Hematopoietic multipotent progenitor cell treated with erythropoietin and hydrocortisone succinate and interleukin-3 and kit ligand, for 6 days (in vitro differentiated cells): Measurements from ENCODE around the gene MTSS2.

Experiments
- DNase-seq: peaks from one replicate; pipeline ENCODE4 v3.0.0-alpha.2; 2015

The MTSS2 gene

DNA sequence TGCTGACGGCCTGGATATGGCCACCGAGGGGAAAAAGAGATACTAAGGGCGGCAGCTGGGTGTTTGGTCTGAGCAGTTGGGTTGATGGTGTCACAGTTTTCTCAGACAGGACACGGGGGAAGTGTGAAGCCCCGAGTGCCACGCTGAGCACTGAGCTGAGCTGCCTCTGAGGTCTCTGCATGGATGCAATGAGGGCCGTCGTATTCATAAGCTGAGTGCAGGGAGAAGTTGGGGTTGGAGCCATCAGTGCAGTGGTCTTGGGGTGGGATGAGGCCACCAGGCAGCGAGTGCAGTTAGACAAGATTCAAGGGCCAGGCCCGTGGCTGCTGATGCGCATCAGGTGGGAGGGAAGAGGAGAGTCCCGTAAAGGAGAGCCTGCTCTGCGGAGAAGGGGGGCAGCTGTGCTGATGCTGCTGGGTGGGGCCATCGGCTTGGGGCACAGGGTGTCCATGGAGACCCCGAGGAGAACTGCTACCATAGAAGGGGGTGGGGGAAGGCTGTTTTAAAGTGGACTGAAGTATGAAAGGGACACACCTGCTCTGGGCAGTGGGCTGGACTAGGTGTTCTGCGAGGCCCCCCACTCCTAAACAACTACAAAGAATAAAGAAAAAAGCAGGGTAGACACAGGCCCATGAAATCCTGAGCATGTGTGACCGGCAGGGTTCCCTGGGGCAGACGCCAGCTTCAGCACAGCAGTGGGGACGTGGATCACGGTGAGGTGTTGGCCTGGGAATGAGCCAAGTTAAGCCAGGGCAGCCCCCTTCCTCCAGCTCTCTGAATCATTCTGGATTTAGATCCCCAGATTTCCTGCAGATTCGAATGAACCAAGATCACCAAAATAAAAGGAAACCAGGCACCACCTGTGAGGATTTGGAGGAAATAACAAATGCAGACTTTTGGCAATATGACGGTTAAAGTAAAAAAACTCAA lies 19.8 kb downstream of the MTSS2 start:
- no peak for DNase-seq

DNA sequence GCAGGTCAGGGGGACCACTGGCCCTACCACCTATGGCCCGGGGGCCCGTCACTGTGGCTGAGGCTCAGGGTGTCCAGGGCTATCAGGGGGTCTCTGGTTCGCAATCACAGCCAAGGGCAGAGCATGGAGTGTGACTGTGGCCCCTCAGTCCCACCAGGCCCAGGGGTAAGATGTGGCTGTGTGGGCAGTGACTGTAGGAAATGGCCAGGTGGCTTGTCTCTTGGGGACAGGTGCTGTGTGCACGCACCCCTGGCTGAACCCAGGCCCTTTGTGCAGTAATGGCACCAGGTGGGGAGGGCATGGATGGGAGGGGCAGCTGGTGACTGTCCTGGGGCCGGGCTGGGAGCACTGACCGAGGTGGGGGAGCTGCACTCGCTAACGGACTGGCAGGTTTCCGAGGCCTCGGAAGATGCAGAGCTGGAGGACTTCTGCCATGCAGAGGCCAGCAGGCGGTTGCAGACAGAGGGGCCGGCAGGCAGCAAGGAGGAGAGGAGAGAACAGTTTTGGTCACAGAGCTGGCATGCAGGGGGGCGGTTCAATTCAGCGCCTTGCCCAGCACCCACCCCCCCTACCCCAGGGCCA lies 20.6 kb downstream of the MTSS2 start:
- DNase-seq, result no peak

DNA sequence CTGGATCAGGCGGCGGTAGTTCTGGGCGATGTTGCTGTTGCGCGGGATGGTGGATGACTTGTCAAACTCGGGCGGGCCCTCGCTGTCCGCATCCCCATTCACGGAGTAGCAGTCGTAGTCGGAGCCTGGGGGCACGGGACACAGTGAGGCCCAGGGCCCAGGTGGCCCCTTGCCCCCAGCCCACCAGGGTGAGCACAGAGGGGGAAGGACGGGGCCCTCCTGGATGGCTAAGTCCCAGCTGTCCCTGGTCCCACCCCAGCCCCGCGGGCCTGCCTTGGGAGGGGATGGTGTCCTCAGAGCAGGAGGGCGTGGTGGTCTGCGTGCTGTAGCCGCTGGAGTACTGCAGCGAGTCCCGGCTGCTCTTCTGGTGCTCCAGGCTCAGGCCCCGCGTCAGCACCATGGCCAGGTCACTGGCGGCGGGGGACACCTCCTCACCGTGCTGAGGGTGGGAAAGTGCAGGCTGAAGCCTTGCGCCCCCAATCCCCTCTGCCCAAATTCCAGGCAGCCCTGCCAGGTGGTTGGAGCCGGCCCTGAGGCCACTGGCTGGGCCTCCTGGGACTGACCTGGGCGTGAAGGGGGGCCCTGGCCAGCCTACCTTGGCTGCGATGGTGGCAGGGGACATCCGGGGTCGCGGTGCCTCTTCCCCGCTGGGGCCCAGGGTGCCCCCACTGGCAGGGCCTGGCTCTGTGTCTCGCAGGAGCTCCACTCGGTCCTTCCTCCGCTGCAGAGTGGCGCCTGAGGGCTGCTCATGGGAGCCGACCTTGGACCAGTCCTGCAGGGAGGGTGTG lies 21.3 kb downstream of the MTSS2 start:
- no peak for DNase-seq

DNA sequence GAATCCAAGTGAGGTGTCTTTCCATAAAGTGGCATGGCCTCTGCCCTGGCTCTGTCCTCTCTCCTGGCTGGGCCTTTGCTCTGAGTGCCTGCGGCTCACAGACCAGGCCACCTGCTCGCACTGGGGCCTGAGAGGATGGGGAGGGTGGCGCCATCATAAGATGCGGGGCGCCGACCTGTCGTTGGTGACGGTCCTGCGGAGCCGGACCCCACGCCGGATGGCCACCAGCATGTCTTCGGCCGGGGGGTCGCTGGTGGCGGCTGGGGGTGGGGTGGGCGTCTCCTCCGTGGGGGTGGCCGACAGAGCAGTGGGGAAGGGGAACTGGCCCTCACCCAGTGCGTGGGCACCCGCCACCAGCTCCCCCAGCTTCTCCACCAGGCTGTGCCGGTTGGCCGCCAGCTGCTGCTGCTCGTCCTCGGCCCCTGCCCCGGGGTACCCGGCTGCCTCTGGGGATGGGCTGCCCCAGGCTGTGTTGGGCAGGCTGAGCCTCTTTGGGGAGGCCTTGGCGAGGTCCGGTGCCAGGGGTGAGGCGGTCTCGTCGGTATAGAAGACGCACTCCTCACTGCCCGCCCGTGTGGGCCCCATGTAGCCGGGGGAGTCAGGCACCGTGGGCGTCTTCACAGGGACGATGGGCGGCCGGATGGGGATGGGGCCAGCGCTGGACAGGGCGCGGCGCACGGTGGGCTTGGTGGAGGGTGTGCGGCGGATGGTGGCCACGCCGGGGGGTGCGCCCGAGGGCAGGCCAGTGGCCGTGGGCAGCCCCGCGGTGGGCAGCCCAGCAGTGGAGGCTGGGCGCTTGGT lies 22.1 kb downstream of the MTSS2 start:
- DNase-seq, result no peak

DNA sequence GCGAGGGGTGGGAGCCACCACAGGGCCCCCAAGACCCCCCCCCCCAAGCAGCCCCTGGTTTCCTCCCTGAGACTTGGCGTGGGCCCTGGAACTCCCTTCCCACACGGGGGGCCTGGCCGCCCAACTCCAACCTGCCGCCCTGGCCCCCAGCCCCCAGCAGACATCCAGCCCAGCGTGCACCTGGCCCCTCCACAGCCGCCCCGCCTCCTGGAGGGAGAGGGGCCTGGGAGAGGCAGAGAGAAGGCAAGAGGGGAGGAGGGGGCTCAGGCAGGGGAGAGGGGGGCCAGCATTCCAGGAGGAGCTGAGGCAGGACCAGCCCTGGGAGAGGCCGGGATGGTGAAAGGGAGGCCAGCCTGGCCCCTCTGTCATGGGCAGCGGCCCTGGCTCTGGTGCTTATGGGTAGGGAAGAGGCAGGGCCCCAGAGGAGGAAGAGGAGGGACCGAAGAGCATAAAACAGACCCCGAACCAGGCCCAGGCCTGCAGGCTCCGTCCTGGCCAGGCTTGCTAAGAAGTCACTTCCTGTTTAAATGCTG lies 22.8 kb downstream of the MTSS2 start:
- DNase-seq, result no peak

DNA sequence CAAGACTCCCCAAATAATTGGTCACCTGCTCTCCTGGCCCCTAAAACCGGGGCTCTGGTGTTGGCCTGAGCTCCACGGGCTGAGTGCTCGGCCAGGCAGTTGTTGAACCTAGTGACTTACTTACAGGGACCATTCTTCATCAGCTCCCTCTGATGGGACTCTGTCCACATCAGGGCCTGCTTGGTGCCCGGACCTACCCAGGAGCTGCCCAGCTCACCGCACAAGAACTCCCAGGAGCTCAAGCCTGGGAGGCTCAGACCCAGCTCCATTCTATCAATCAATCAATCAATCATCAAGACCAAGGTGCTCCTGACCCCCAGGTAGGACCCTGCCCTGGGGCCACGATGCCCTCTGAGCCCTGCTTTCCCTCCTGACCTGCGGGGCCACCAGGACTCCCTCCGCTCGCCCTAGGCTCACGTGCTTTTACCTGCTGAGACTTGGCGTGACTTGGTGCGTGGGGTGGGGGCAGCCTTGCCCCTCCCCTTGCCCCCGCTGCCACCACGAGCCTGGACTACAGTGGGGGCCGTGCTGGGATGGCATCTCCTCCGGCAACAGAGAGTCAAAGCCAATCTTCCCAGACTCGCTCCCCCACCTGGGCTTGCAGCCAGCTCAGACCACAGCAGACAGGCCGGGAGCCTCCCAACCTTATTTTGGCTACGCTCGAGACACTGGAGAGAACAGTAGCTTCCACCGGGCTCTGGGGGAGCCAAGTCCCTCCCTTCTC lies 23.8 kb downstream of the MTSS2 start:
- no peak for DNase-seq

DNA sequence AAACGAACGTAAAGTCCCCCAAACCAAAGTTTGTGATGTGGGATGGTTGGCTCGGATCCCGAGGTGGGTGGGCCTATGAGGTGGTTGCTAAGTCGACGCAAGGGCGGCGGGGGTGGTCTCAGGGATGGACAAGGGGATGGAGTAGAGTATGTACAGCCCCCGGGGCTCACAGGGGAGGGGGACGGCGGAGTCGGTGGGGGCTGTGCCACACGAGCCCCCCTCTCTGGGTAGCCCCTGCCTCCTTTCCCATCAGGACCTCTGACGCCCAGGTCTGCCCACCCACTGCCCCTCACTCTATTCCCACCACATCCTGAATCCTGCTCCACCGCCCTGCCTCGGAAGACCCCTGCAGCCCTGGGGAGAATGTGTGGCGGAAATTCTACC lies 24.3 kb downstream of the MTSS2 start:
- no peak for DNase-seq

DNA sequence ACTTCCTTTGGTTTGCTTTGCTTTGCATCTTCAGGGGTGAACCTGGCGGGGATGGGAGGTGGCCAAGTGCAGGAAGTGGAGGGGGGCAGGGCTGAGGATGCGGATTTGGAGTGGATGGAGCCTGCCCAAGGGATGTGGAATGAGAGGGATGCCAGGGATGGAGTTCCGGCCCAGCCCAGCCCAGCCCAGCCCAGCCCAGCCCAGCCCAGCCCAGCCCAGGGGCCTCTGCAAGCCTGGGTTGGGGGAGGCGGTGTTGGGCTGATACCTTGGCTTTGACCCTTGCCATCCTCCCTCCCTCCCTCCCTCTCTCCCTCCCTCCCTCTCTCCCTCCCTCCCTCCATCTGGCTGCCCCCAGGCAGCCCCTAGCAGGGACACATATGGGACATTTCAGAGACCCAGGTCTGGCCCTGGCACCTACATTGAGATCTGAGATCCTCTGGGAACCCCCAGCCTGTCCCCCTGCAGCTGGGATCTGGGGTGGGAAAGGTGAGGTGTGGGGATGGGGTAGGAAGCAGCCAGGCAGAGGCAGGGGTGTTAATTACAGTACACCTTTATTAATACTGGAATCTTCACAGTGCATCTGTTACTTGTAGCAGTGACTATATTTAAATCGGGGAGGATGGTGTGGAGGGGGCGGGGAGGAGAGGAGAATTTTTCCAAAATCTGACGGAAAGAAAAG lies 25.0 kb downstream of the MTSS2 start:
- no peak for DNase-seq

DNA sequence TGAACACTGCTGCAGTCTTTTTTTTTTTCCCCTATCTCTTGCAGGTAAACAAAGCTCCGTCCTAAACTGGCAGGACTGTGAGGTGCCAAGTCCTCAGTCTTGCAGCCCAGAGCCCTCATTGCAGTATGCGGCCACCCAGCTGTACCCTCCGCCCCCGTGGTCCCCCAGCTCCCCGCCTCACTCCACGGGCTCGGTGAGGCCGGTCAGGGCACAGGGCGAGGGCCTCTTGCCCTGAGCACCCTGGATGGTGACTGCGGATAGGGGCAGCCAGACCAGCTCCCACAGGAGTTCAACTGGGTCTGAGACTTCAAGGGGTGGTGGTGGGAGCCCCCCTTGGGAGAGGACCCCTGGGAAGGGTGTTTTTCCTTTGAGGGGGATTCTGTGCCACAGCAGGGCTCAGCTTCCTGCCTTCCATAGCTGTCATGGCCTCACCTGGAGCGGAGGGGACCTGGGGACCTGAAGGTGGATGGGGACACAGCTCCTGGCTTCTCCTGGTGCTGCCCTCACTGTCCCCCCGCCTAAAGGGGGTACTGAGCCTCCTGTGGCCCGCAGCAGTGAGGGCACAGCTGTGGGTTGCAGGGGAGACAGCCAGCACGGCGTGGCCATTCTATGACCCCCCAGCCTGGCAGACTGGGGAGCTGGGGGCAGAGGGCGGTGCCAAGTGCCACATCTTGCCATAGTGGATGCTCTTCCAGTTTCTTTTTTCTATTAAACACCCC lies 25.7 kb downstream of the MTSS2 start:
- no peak for DNase-seq

DNA sequence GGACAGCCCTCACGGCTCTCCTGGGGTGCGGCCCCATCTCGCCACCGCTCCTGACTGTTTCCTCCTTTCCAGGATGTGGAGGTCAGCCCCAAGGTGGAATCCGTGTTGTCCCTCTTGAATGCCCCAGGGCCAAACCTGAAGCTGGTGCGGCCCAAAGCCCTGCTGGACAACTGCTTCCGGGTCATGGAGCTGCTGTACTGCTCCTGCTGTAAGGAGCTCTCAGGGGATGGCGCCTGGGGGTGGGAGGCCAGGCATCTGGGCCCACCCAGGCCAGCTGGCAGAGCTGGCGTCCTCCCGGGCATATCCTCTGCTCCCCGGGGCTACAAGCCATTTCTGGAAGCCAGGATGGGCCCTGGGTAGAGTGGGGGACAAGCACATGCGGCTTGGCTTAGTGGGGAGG lies 26.3 kb downstream of the MTSS2 start:
- no peak for DNase-seq

DNA sequence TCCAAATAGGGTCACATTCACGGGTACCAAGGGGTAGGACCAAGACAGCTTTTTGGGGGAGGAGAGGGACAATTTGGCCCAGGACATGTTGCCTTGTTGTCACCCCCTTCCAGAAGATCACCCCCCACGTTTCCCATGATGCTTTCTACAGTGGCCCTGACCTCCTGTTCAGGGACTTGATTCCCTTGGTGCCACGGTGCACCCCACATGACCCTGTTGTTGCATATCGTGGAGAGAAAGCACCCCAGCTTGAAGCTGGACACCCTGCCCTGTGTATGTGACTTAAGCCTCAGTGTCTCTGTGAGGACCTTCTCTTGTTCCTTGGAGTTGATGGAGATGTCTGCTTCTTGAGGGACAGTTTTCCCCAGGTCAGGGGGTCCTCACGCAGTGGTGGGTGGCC lies 26.9 kb downstream of the MTSS2 start:
- no peak for DNase-seq

DNA sequence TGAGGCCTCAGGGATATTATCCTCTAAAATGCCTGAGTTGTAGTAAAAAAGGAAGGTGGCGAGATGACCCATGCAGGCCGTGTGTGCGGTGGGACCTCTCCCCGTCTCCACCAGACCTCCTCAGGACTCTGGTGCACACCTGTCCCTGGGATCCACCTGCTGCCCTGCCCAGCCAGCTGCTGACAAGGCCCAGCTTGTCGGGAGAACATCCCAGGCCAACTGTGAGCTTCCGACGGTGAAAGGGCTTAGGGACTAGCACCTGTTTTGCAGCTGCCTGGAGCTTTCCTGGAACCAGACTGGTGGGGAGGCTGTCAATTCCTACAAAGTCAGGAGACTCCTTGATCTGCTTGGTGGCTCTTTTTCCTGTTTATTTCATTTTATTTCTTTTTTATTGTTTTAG lies 27.9 kb downstream of the MTSS2 start:
- no peak for DNase-seq

DNA sequence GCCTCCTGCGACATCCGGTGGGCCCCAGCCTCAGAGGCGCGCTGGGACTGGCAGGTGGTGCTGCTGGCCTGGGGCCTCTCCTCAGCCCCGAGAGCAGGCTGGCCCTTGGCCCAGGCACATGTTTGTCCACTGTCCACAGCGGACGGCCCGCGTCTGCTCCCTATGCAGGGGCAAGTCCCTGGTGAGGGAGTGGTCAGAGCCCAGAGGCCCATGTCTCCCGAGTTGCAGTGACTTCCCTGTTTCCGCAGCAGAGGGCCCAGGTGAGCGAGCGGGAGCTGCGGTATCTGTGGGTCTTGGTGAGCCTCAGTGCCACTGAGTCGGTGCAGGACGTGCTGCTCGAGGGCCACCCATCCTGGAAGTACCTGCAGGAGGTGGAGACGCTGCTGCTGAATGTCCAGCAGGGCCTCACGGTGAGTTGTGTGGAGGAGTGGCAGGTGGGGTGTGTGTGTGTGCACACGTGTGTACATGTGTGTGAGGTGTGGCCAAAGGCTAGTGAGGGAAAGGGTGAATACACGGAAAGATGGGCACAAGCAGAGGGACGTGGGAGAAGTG lies 29.1 kb downstream of the MTSS2 start:
- no peak for DNase-seq

DNA sequence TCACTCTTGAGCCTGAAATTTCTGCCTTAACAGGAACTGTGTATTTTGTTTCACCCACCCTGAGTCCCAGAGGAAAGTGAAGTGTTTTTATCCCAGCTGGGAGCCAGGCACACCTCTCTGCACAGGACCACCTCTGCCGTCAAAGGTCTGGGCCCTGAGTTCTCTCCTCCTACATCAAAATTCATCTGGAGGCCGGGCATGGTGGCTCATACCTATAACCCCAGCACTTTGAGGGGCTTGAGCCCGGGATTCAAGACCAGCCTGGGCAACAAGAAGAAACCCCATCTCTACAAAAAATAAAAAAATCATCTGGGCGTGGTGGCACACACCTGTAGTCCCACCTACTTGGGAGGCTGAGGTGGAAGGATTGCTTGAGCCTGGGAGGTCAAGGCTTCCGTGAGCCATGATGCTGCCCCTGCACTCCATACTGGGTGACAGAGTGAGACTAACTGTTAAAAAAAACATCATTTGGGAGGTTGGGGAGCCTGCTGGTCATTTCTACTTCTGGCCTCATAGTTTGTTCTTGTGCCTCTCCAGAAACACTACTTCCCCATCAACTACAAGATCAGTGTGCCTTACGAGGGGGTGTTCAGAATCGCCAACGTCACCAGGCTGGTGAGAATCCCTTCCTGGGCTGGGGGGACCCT lies 29.7 kb downstream of the MTSS2 start:
- DNase-seq, result no peak

DNA sequence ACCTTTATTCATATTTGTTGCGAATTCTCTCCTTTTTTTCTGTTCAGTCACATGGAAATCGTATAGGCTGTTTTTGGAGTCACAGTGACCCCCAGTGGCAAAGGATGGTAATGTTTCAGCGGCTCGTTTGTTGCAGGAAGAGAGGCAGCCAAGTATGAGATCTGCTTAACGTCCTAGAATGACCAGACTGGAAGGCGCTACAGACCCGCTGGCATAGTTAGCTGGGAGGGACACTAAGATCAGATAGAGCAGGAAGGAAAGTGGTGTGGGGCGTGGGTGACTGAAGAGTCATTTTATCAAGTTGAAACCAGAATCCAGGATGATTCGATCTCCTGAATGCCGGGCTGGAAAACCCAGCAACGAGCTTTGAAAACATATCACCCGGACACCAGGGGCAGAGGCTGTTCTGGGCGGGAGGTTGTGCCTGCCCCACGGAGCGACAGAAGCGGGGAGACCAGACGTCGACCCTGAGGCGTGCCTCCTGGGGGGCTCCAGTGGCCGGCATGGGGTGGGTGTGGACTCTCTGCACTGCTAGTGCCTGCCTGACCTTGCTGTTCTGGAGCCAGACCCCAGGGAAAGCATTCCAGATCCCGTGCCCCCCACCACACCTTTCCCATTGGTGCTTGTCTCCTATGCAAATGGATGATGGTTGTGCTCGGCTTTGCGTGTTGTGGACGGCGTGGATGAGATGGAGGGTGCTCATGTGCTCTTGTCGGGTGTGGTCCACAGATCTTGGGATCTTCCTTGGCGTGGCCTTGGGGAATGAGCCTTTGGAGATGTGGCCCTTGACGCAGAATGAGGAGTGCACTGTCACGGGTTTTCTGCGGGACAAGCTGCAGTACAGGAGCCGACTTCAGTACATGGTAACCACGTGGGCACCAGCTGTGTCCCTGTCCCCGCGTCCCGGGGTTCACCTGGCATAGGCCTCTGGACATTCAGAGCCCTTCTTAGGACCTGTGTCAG lies 31.8 kb downstream of the MTSS2 start:
- DNase-seq, result peak; percentile 87

DNA sequence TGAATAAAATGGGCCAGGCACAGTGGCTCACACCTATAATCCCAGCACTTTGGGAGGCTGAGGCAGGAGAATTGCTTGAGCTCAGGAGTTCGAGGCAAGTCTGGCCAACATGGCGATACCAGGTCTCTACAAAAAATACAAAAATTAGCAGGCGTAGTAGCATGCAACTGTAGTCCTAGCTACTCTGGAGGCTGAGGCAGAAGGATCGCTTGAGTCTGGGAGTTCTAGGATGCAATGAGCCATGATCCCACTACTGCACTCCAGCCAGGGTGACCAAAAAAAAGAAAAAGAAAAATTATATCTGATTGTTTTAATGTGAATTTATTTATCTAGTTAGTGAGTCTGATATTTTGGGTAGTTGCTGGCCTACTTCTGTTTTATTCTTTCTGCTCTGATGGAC lies 32.4 kb downstream of the MTSS2 start:
- DNase-seq, result no peak

DNA sequence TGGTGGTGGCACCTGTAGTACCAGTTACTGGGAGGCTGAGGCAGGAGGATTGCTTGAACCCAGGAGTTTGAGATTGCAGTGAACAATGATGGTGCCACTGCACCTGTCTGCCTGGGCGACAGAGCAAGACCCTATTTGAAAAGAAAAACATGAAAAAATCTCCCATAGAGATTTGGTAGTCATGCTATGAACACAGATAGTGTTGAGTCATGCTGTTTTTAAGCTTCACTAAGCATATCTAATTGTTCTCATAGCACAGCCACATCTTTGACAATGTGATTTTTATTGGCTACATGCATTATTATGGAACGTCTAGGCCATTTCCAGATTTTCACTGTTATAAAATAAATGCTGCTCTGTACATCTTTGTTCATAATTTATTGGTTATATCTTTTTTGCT lies 33.5 kb downstream of the MTSS2 start:
- no peak for DNase-seq

DNA sequence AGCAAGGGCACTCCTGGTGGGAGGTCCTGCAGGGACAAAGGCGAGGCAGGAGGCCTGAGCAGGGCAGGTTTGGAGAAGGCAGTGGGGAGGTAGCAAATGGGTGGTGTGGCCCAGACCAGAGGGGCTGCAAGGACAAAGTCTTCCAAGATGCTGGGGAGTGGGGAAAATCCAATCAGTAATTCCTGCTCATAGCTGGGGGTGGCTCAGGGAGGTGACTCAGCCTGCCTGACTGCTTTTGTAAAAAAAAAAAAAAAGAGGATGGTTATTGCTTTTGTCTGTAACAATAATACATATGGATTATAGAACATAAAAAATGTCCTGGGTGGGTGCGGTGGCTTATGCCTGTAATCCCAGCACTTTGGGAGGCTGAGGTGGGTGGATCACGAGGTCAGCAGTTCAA lies 34.3 kb downstream of the MTSS2 start:
- DNase-seq, result no peak

DNA sequence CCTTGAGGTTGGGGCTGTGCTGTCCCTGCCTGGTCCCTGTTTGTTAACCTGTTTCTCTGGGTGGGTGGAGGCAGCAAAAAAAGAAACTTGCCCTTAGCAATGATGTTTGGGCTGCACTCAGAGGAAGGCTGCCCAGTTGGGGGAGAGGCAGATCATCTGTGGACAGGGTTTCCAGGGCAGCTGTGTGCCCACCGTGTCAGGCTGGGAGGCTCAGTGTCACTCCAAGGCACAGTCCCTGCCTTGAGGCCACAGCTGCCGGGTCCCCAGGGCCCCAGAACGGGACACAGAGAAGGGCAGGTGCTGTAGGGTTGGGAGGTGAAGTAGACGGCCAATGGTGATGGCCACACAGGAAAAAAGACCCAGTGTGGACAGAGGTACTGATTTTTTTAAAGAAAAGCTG lies 35.6 kb downstream of the MTSS2 start:
- DNase-seq, result no peak
